Left renal pelvis (tissue), 4 donors: ENCODE measurements around the gene SPATS1. TPM values are rescaled to one million over a fixed set of nuclear protein-coding genes. Genes with fewer than 3 reads are reported as not detected.
A peak's percentile ranks its signal among the peaks of the same experiment; 100 is the strongest.

Experiments used
- DNase-seq, 4 donors: peaks; one replicate each; pipeline ENCODE4 v3.0.0-alpha.2; 2013; ENCODE audit warnings: low read depth in 4 of 4, low spot score in 3 of 4
- polyA plus RNA-seq, 4 donors: library from polyadenylated mRNA; unstranded; fragments of 120-200 nt; gene quantifications; one replicate each; pipeline ENCODE4 v1.2.1, GENCODE V29; 2013; ENCODE audit not compliant: insufficient read length in 4 of 4

The SPATS1 gene
- not detected for polyA plus RNA-seq

- peak in 1 of 4 donors; percentile 19 for DNase-seq
Measured at GRCh38 chr6:44342489-44342888, at the start of gene SPATS1. Gene SPATS1, plus strand, starts transcription at chr6:44342650. Its CDS starts 446 bp downstream, at chr6:44343096.

- no peak for DNase-seq
Measured at GRCh38 chr6:44292661-44293365, 49.6 kb upstream of the SPATS1 start.

GRCh38 chr6:44294832-44295791 lies 47.3 kb upstream of the SPATS1 start:
- no peak for DNase-seq

GRCh38 chr6:44297063-44298038 lies 45.1 kb upstream of the SPATS1 start:
- DNase-seq, result peak in 1 of 4 donors; percentile 34

- DNase-seq, result no peak
Measured at GRCh38 chr6:44298055-44298803, 44.2 kb upstream of the SPATS1 start.

GRCh38 chr6:44298864-44299263 lies 43.6 kb upstream of the SPATS1 start:
- DNase-seq, result no peak

- DNase-seq, result no peak
Measured at GRCh38 chr6:44300292-44300823, 42.1 kb upstream of the SPATS1 start.

GRCh38 chr6:44301106-44301505 lies 41.3 kb upstream of the SPATS1 start:
- DNase-seq, result no peak

- no peak for DNase-seq
Measured at GRCh38 chr6:44301782-44302564, 40.5 kb upstream of the SPATS1 start.

GRCh38 chr6:44302856-44303255 lies 39.6 kb upstream of the SPATS1 start:
- DNase-seq, result no peak

- no peak for DNase-seq
Measured at GRCh38 chr6:44303842-44304241, 38.6 kb upstream of the SPATS1 start.

GRCh38 chr6:44304282-44305199 lies 37.9 kb upstream of the SPATS1 start:
- no peak for DNase-seq

- DNase-seq, result no peak
Measured at GRCh38 chr6:44305200-44305725, 37.2 kb upstream of the SPATS1 start.

GRCh38 chr6:44306710-44307109 lies 35.7 kb upstream of the SPATS1 start:
- DNase-seq, result no peak

- DNase-seq, result no peak
Measured at GRCh38 chr6:44307217-44307616, 35.2 kb upstream of the SPATS1 start.

GRCh38 chr6:44309092-44309491 lies 33.4 kb upstream of the SPATS1 start:
- DNase-seq, result no peak

GRCh38 chr6:44309631-44310030 lies 32.8 kb upstream of the SPATS1 start:
- no peak for DNase-seq
